Stimulated activated CD4-positive, alpha-beta T cell treated with anti-CD3 and anti-CD28 coated beads, TNF-alpha, amount 100 ng/mL, for 48 hours (primary cell): ENCODE results near the gene ORC6.

Experiments used
- DNase-seq, 3 donors: peaks; one replicate each; pipeline ENCODE4 v3.0.0-alpha.2; 2020; ENCODE audit warnings: low read depth in 3 of 3

The ORC6 gene

GRCh38 chr16:46731691-46732555, 42.5 kb downstream of the ORC6 start:
- no peak for DNase-seq

GRCh38 chr16:46732561-46732960, 43.1 kb downstream of the ORC6 start:
- no peak for DNase-seq

DNA sequence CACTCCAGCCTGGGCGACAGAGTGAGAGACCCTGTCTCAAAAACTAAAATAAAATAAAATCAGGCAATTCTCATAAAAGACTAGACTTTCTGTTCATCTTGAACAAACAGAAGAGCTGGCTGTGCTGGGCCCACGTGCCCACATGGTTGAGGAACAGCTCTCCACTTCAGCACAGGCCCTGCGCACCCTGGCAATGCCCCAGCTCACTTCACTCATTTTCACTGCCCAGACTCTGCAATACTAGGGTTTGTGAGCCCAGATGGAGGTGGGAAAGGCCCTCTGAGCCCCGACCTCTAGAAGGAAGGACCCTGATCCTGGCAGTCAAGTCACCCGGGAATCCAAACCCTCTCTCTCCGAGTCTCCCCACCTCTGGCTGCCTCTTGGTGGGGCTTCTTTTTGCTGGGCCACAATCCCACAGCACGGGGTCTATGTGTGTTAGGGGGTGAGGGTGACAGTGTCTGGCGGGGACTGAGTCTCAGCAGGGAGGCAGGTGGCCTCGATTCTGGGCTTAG, 43.9 kb downstream of the ORC6 start:
- DNase-seq: no peak

DNA sequence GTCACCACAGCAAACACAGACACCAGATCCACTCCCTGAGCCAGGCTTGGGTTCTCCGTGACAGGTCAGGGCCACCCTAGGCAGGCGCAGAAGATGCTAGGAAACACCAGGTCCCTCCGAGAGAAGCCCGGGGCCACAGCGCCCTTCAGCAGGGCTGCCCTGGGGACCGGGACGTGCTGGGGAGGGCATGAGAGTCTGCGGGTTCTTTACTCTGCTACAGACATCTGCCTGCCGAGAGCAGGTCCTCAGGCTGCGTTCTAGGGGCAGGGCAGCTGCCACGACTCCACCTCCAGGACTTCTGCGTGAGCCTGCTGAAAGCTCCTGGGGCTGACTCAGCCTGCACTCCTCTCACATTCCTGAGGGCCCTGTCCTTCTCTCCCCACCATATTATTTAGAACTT, 47.2 kb downstream of the ORC6 start:
- DNase-seq: no peak

- no peak for DNase-seq
Observed at GRCh38 chr16:46737621-46738214, 48.3 kb downstream of the ORC6 start.

GRCh38 chr16:46739934-46740333, 50.5 kb downstream of the ORC6 start:
- DNase-seq: no peak

DNA sequence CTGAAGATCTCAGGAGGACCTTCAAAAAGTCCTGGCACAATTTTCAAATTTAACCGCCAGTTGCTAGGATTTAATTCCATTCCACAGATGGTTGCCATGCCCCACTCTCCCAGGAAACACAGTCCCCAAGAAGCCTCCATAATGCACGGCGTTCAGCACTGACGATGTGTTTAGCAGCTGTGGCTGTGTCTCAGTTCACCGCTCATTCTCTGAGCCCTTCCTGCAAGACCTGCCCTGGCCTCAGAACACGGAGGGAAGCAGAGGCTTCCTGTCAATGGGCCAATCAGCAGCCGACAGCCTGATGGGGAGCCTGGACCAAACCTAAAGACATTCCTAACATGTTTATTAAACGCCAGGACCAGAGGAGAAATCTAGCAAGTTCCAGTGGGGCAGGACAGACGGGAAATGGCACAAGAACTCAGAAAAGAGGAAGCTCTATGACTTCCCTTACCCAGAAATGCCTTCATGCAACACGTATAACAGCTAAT, 53.8 kb downstream of the ORC6 start:
- DNase-seq: no peak

- DNase-seq: no peak
Observed at GRCh38 chr16:46745617-46746016, 56.2 kb downstream of the ORC6 start.

GRCh38 chr16:46746821-46747776, 57.6 kb downstream of the ORC6 start:
- no peak for DNase-seq
